Activated gamma-delta T cell treated with Interleukin-2 at 50 U/mL for 16 hours (primary cell): Measurements from ENCODE around the gene HOXD10.

ENCODE experiments used
- DNase-seq: peaks from one replicate; pipeline ENCODE4 v3.0.0-alpha.2; 2020

Gene HOXD10

GRCh38 chr2:176123411-176124109 lies 7.0 kb downstream of the HOXD10 start:
- no peak for DNase-seq

DNA sequence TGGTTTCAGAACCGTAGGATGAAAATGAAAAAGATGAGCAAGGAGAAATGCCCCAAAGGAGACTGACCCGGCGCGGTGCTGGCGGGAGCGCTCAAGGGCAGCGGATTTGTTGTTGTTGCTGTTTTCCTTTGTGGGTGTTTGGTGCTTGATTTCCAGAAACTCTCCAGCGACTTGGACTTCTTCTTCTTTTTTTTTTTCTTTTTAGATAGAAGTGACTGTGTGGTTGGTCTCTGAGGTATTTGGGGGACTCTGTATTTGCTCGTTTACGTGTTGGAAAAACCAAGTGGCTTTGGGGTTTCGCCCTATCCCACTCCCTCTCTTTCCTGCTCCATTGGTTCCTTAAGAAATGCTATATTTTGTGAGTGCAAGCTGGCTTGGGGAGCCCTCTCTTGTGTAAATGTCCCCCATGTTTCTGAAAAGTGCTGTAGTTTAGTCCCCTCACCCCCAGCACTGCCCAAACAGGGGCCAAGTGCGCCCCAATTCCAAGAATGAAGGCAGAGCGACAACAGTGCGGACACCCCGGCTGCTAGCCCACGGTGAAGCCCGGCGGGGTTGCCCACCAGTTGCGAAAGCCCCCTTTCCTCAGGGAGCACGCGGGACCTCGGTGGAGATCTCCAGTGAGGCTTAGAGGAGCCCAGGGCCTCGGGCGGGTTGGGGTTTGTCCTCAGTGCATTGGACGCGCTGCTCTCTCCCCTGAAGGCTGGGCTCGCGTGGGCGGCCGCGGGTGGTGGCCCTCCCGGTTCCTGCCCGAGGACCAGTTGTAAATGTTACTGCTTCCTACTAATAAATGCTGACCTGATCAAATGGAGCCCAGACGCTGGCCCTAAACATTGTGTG lies 7.8 kb downstream of the HOXD10 start:
- no peak for DNase-seq

DNA sequence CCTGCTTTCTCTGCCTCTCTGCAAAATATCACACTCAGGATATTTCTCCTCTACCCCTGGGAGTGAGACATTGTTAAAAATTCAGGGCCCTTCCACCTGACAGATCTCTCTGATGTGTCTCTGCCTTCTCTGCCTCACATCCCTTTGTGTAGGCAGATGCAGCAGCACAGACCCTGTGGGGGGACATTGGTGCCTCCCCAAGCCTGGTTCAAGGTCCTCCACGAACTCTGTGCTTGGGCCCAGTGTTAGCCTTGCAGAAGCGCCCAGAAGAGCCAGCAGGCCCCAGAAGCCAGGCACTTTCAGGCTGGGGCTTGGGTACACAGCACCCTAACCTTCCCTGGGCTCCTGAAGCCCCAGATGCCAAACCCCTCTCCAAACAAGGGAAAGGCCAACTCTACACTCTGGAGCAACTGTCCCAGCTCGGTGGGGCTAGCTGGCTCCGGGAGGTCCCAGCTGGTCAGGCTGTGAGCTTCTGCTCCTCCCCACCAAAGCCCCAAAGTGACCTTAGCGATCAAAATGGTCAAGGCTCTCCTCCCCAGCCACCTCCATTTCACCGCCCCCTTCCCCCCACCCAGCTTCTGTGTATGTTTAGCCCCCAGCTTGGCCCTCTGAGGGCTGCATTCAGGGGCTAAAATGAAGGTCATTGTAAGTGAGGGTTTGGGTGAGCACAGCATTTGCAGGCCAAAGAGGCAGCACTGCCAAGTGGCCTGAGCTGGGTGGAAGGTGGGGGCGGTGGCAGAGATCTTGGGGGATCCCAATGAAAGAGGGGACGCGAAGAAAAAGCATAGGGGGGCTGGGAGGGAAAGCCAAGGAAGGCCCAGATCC lies 8.6 kb downstream of the HOXD10 start:
- DNase-seq, result no peak

GRCh38 chr2:176125772-176126054 lies 9.1 kb downstream of the HOXD10 start:
- no peak for DNase-seq

DNA sequence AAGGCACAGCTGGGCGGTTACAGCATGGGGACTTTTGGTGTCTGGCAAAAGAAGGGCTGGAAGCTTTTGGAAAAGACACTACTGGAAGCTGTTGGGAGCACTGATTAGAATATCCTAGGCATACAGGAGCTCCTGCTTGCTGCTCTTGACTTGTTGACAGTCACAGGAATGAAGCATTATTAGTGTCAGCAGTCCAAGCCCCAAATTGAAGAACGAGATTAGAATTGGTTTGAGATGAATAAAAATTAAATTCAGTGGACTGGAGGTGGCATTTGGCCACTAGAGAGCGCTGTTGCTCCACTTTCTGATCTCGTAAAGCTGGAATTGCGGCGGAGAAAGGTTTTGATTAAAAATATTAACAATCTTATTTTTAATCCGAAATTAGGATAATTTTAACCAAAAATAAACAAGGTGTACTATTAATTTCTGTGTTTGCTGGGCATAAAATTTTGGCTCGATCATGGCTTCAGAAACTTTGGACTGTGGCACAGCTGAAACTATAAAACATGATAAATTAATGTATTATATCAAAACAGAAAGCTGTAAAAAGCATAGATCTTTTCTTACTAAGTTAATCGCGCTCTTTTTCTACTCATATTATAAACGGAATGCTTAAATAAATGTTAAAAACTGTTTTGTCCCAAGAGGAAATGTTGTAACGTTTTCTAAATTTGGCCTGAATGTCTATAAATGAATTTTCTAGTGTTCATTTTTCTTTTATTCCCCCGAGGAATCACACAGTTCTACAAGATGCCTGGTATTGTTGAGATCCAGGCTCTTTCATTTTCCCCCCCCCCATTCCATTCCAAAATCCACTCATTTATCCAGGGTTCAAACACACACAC lies 10.6 kb downstream of the HOXD10 start:
- DNase-seq, result peak; percentile 66

- DNase-seq, result no peak
These were observed 11.1 kb downstream of the HOXD10 start for GRCh38 chr2:176127774-176128072.

DNA sequence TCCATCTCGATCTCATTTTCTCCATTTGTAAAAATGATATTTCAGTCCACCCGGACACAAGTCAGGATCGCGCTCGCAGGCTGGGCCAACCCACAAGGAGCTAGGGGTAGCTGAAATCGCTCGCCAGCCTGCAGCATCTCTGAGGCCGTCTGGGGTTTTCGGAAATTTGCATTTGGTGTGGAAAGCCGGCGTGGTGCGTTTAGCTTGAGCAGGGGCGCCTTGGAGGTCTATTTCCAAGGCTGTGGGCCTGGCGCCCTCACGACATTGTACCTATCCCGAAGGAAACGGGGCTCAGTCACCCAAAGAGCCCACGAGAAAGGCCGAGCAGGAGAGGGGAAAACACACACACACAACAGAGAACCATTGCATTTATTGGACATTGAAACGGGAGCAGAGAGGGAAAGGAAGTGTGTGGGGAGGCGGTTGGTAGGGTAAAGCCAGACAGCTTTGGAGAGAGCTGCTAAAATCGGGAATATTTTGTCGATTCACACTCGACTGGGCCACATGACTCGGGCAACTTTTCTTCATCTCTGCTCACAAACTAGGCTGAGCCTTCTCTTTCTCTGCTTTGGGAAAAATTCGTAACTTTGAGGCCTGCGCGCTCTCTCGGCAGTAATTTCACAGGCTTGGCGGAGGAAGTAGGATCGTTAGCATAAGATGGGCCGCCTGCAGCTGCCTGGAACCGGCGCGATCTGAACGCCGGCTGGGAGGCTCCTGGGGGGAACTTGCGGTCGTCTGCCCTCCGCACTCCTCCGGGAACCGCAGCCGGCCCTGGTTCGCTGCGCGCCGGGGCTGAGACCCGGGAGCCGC lies 11.8 kb downstream of the HOXD10 start:
- DNase-seq, result no peak

- no peak for DNase-seq
These were observed 12.6 kb downstream of the HOXD10 start, which contains the start of gene HOXD8 for GRCh38 chr2:176128982-176129796. Gene HOXD8 (plus strand): TSS chr2:176129705. CDS start chr2:176130367, 662 bp downstream.

GRCh38 chr2:176129813-176130146 lies 13.2 kb downstream of the HOXD10 start:
- no peak for DNase-seq

DNA sequence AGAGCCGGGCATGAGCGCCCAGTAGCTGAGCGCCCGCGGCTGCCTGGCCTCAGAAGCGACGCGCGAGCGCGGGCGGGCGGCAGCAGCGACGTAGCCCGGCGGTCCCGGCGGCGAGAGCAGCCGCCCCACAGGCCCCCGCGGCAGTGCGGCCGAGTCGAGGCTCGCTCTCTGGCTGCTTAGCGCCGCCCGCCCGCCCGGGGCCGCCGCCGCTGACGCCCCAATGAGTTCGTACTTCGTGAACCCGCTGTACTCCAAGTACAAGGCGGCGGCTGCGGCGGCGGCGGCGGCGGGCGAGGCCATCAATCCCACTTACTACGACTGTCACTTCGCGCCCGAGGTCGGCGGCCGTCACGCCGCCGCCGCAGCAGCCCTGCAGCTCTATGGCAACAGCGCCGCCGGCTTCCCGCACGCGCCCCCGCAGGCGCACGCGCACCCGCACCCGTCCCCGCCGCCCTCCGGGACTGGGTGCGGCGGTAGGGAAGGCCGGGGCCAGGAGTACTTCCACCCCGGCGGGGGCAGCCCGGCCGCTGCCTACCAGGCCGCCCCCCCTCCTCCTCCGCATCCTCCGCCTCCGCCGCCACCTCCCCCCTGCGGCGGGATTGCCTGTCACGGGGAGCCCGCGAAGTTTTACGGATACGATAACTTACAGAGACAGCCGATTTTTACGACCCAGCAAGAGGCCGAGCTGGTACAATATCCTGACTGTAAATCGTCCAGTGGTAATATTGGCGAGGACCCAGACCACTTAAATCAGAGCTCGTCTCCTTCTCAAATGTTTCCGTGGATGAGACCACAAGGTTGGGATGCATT lies 13.8 kb downstream of the HOXD10 start:
- no peak for DNase-seq

DNA sequence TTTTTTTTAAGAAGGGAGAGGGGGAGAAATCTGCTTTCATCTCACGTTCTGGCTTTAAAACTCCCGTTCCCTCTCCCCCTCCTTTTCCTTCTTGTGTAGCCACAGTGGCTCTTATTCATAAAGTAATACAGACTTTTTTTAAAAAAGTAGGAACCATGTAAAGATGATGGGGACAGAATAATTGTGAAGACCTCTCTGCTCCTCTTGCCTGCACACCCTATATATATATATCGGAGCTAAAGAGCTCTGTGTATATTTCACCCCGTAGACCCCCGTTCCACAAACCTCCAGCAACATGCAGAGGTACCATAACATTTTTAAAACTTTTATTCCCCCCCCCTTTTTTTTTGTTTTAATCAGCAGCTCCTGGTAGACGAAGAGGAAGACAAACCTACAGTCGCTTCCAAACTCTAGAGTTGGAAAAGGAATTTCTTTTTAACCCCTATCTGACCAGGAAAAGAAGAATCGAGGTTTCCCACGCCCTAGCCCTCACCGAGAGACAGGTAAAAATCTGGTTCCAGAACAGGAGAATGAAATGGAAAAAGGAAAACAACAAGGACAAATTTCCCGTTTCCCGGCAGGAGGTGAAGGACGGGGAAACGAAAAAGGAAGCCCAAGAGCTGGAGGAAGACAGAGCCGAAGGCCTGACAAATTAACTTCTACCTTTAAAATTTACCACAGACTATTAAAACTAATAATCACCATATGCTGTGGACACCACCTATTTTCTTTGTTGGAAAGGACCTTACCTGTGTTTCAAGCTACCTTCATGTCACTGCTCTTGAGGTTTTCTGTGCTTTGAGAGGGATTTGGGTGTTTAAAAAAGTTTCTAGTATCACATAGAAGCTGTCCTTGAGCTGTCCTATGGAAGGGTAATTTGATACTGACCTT lies 14.6 kb downstream of the HOXD10 start:
- DNase-seq, result no peak

DNA sequence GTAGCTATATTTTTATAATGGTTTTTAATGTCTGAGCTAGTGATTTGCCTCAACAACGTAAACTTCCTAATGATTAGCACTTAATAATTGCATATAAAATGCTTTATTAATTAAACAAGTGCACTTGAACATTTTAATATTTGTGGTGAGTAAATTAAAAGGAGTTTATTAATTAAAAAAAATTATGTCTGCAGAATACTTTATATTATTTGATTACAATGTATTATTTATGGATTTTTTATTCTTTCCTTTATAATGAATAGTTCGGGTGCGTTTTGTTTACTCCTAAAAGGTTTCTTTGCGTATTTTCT lies 15.2 kb downstream of the HOXD10 start:
- DNase-seq, result no peak

DNA sequence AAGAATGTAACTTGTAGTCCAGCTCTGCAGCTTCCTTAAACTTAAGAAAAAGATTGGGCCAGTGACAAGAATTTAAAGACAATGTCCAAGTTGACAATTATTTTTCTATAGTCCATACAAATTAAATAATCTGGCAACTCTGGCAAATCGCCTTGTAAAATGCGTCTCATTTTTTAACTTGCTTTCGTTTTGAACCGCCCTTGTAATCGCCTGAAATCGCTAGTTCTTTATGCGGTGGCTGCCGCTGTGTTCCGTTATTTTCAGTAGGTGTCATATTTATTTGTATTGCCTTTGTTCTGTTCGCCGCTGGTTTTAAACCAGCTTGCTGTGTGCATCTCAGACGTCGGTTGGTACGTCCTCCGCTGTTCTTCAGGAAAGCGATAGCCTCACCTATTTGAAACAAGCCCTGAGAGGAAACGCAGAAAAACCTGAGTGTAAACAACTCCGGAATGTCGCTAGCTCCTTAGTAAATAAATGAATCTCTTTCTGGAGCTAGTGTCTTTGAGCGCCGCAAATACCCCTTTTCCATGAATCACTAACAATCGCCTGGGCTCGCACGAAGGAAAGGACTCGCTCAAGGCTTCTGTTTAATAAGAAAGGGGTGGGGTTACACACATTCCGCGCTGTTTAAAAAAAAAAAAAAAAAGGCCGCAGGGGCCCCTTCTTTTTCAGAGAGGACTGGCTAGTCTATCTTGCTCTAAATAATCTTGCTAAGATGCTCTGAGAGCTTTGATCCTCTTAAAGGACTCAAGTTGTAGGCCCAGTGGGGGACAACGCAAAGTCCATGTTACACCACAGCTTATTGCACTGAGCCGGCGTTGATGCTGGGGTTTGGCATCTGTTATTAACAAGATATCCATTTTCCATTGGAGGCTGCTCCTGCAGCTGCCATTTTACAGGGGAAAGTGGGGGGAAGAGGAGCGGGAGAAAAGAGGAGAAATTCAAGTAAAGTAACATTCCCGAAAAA lies 15.9 kb downstream of the HOXD10 start:
- DNase-seq, result no peak

DNA sequence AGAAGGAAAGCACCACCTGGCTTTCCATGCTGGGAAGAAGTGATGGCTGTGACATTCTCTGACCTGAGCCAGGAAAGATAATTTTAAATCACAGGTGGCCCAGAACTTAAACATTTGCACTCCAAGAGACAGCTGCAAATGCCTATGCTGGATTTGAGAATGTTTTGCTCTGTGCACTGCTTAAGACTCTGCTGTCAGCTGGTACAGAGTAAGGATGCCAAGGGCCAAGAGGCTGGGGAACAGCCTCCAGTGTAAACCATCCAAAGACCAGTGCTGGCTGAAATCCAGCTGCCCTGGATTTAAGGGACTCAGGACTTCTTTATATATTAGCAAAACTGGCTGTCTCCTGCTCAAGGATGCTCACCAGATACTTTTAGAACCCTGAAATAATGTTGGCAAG lies 16.8 kb downstream of the HOXD10 start:
- DNase-seq, result no peak

- no peak for DNase-seq
These were observed 17.5 kb downstream of the HOXD10 start for GRCh38 chr2:176134035-176134434.

DNA sequence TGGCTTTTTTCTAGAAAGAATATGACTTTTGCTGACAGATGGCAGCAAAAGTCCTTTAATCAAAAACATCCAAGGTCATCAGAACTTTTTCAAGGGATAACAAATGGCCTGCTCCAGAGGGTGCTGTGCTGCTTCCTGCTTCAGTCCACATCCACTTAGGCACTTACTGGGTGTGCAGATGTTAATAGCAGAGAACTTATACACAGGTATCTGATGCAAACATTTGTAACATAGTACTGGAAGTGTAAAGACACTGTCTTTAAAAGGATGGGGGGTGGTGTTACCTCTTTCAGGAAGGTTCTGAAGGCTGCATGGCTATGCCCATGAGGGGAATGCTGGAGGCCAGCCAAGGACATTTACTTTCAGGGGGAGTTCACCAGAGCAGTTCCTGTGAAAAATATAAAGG lies 18.5 kb downstream of the HOXD10 start:
- no peak for DNase-seq

DNA sequence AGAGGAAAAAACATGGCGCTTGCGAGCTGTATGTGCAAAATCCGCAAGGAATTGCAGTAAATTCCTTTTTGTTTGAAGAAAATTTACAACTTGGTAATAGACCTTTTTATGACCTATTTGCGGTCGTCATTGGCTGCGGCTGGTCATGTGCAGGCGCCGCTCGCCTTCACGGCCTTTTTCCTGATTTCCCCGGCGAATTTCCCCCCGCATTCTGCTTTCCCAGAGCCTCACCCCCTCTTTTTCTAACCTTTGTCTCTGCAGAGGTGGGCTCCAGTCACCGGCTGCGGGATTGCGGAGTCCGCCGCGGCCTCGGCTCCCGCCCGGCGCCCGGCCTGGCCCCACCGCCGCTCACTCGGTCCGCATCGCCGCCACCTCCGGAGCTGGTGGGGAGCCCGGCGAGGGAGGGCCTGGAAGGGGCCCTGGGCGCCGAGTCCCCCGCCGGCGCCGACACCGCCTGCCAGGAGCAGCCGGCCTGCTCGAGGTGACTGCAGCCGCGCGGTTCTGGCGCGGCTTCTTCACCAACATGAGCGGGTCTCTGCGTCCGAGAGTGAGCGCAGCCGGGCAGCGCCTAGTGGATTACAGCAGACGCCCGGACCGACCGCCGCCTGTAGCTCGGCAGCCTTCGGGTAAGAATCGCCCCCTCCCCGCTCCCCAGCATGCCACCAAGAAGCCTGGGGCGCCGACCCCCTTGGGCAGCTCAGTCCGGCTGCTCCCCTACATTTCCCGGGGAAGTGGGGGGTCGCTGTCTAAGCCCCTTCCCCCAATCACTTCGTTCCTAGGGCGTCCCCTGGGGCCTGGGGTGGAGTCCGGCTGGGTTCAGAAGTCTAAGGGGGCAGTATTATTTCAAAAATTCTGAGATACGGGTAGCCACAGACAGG lies 20.0 kb downstream of the HOXD10 start:
- DNase-seq, result no peak
